Glutamatergic neuron (in vitro differentiated cells): ENCODE results near the gene ZNF396. TPM values are rescaled to one million over a fixed set of nuclear protein-coding genes. Genes with fewer than 3 reads are reported as not detected.

Experiments
- DNase-seq: peaks from one replicate; pipeline ENCODE4 v3.0.0; 2022
- H3K27ac Mint-ChIP-seq: one replicate; pipeline ENCODE4 v1.8.0; 2020; ENCODE audit warnings: mild to moderate bottlenecking, mixed read lengths, inconsistent platforms; ENCODE audit not compliant: unreplicated experiment
- H3K27me3 Mint-ChIP-seq: one replicate; pipeline ENCODE4 v1.8.0; 2020; ENCODE audit warnings: mild to moderate bottlenecking, moderate library complexity, mixed read lengths, inconsistent platforms; ENCODE audit not compliant: unreplicated experiment
- H3K36me3 Mint-ChIP-seq: one replicate; pipeline ENCODE4 v1.8.0; 2020; ENCODE audit warnings: mild to moderate bottlenecking, mixed read lengths, inconsistent platforms; ENCODE audit not compliant: unreplicated experiment
- H3K4me1 Mint-ChIP-seq: one replicate; pipeline ENCODE4 v1.8.0; 2020; ENCODE audit warnings: mild to moderate bottlenecking, low read depth, mixed read lengths, inconsistent platforms; ENCODE audit not compliant: unreplicated experiment
- H3K4me3 Mint-ChIP-seq: one replicate; pipeline ENCODE4 v1.8.0; 2020; ENCODE audit warnings: mild to moderate bottlenecking, mixed read lengths, inconsistent platforms; ENCODE audit not compliant: unreplicated experiment
- H3K9me3 Mint-ChIP-seq: one replicate; pipeline ENCODE4 v1.8.0; 2020; ENCODE audit warnings: mild to moderate bottlenecking, moderate library complexity, mixed read lengths, inconsistent platforms; ENCODE audit not compliant: unreplicated experiment
- CTCF ChIP-seq: fragments of 200-600 bp; sonication (generic); IDR thresholded peaks from one replicate; pipeline ENCODE4 v1.5.0; 2021; ENCODE audit not compliant: partially characterized antibody, unreplicated experiment
- total RNA-seq: library from RNA; stranded (reverse); fragmentation: NEBNext Ultra II Directional; extraction: Animal tissue kit (Norgen Biotek cat#: 25700); gene quantifications from one replicate; pipeline ENCODE4 v1.2.1, GENCODE V29; 2021; ENCODE audit not compliant: unreplicated experiment

Gene ZNF396
- total RNA-seq, 1 donor from 2014 or later: 2.1 TPM

GRCh38 chr18:35386600-35387100, 9.5 kb upstream of the ZNF396 start:
- DNase-seq: peak; percentile 49
- Mint-ChIP-seq H3K4me3 (no peak overlapping the region), H3K27ac (no peak overlapping the region), H3K27me3 (no peaks in the 10 kb centered on the region), H3K4me1 (no peaks in the 10 kb centered on the region), H3K36me3 (no peaks in the 10 kb centered on the region), H3K9me3 (no peaks in the 10 kb centered on the region)
- peak; percentile 92 for TF ChIP-seq CTCF

GRCh38 chr18:35383136-35383535, 6.0 kb upstream of the ZNF396 start:
- Mint-ChIP-seq H3K36me3 (peaks cover 5% of the 10 kb centered on the region), H3K4me3 (no peak overlapping the region), H3K27ac (no peak overlapping the region), H3K9me3 (no peaks in the 10 kb centered on the region), H3K4me1 (no peaks in the 10 kb centered on the region), H3K27me3 (no peaks in the 10 kb centered on the region)
- DNase-seq: no peak
- TF ChIP-seq CTCF: no peak

- peaks cover 5% of the 10 kb centered on the region for H3K36me3 Mint-ChIP-seq
- TF ChIP-seq CTCF: no peak
- H3K9me3 Mint-ChIP-seq: peaks cover 3% of the 10 kb centered on the region
Measured at GRCh38 chr18:35379421-35379820, 2.3 kb upstream of the ZNF396 start.

GRCh38 chr18:35378574-35378896, 1.4 kb upstream of the ZNF396 start:
- no peak for TF ChIP-seq CTCF
- peaks cover 3% of the 10 kb centered on the region for H3K9me3 Mint-ChIP-seq
- peaks cover 5% of the 10 kb centered on the region for H3K27me3 Mint-ChIP-seq
- H3K27ac Mint-ChIP-seq: no peak overlapping the region
- DNase-seq: no peak
- no peak overlapping the region for H3K4me3 Mint-ChIP-seq
- no peaks in the 10 kb centered on the region for H3K4me1 Mint-ChIP-seq
- peaks cover 5% of the 10 kb centered on the region for H3K36me3 Mint-ChIP-seq

More at GRCh38 chr18:35379421-35379820, 2.3 kb upstream of the ZNF396 start:
- no peak for DNase-seq
- H3K27ac Mint-ChIP-seq: no peak overlapping the region
- H3K4me3 Mint-ChIP-seq: no peak overlapping the region
- H3K27me3 Mint-ChIP-seq: peaks cover 5% of the 10 kb centered on the region
- H3K4me1 Mint-ChIP-seq: no peaks in the 10 kb centered on the region

- Mint-ChIP-seq H3K27me3 (peaks cover 5% of the 10 kb centered on the region), H3K4me3 (peak overlapping the region; percentile 86), H3K4me1 (no peaks in the 10 kb centered on the region), H3K9me3 (peaks cover 3% of the 10 kb centered on the region), H3K36me3 (peaks cover 5% of the 10 kb centered on the region), H3K27ac (no peak overlapping the region)
- no peak for DNase-seq
- no peak for TF ChIP-seq CTCF
Measured at GRCh38 chr18:35377875-35378573, 887 bp upstream of the ZNF396 start.
